SK-N-SH (cell line): ENCODE data around the gene MGAT4A.

Source experiments
- CHD2 ChIP-seq: fragments of 150-350 bp; IDR thresholded peaks from 2 replicates; pipeline ENCODE4 v1.6.1; 2018; ENCODE audit warnings: low read length; ENCODE audit not compliant: partially characterized antibody
- FOXM1 ChIP-seq: IDR thresholded peaks from 2 replicates; pipeline ENCODE4 v1.4.0; 2012; ENCODE audit warnings: low read depth, mild to moderate bottlenecking
- NRF1 ChIP-seq: IDR thresholded peaks from 2 replicates; pipeline ENCODE4 v1.6.1; 2012; ENCODE audit warnings: low read depth, mild to moderate bottlenecking, low read length
- POLR2AphosphoS5 ChIP-seq: IDR thresholded peaks from 2 replicates; pipeline ENCODE4 v1.6.1; 2012; ENCODE audit warnings: low read depth, low read length
- RCOR1 ChIP-seq: fragments of 150-350 bp; IDR thresholded peaks from 2 replicates; pipeline ENCODE4 v1.6.1; 2017; ENCODE audit warnings: antibody characterized with exemption, low read length
- TAF1 ChIP-seq: IDR thresholded peaks from 2 replicates; pipeline ENCODE4 v1.6.1; 2012; ENCODE audit warnings: low read depth, mild to moderate bottlenecking, low read length, moderate library complexity, borderline replicate concordance
- TF ChIP-seq, protein P1 (sequence below): fragments of 200-600 bp; sonication (generic); IDR thresholded peaks from 2 replicates; pipeline ENCODE4 v1.6.1; 2017; ENCODE audit warnings: antibody characterized with exemption, mild to moderate bottlenecking, moderate library complexity
- TF ChIP-seq, protein P2 (sequence below): IDR thresholded peaks from 2 replicates; pipeline ENCODE4 v1.4.0; 2012; ENCODE audit warnings: low read depth, borderline replicate concordance

DNA sequence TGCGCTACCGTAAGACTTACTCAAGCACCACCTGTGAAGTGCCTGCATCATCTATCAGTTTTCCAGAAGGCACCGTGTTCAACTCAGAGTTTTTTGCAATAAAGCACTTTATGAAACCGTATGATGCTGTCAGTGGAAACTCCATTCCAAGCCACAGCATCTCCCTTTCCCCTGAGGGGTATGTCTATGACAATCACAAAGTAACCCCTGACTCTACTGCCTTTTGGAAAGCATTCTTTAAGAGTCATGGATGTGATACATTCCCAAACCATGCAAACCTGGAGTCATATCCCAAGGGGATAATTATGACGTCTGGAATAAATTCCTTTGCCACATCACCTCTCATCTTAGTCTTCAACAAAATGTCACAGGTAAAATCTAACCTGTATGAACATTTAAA is 83.3 kb downstream of the MGAT4A start:
- TF ChIP-seq, protein P1, sequence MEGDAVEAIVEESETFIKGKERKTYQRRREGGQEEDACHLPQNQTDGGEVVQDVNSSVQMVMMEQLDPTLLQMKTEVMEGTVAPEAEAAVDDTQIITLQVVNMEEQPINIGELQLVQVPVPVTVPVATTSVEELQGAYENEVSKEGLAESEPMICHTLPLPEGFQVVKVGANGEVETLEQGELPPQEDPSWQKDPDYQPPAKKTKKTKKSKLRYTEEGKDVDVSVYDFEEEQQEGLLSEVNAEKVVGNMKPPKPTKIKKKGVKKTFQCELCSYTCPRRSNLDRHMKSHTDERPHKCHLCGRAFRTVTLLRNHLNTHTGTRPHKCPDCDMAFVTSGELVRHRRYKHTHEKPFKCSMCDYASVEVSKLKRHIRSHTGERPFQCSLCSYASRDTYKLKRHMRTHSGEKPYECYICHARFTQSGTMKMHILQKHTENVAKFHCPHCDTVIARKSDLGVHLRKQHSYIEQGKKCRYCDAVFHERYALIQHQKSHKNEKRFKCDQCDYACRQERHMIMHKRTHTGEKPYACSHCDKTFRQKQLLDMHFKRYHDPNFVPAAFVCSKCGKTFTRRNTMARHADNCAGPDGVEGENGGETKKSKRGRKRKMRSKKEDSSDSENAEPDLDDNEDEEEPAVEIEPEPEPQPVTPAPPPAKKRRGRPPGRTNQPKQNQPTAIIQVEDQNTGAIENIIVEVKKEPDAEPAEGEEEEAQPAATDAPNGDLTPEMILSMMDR, result no peak
- TF ChIP-seq NRF1 (no peak), FOXM1 (no peak), TAF1 (no peak), RCOR1 (no peak), POLR2AphosphoS5 (no peak), CHD2 (no peak)
- TF ChIP-seq, protein P2, sequence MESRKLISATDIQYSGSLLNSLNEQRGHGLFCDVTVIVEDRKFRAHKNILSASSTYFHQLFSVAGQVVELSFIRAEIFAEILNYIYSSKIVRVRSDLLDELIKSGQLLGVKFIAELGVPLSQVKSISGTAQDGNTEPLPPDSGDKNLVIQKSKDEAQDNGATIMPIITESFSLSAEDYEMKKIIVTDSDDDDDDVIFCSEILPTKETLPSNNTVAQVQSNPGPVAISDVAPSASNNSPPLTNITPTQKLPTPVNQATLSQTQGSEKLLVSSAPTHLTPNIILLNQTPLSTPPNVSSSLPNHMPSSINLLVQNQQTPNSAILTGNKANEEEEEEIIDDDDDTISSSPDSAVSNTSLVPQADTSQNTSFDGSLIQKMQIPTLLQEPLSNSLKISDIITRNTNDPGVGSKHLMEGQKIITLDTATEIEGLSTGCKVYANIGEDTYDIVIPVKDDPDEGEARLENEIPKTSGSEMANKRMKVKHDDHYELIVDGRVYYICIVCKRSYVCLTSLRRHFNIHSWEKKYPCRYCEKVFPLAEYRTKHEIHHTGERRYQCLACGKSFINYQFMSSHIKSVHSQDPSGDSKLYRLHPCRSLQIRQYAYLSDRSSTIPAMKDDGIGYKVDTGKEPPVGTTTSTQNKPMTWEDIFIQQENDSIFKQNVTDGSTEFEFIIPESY, result no peak
